BLaER1 (cell line): Measurements from ENCODE around the gene SERINC1.
"Not testable (repeated sequence)": the region's sequence is repeated elsewhere in the genome, so short reads cannot be mapped to it uniquely, and the experiment has no call there.

Experiments used
- H3K27ac ChIP-seq: shearing (Covaris generic); formaldehyde crosslinking; 2 replicates; pipeline ENCODE4 v1.8.1; 2022
- H3K27me3 ChIP-seq: shearing (Covaris generic); formaldehyde crosslinking; 2 replicates; pipeline ENCODE4 v1.8.1; 2022
- H3K36me3 ChIP-seq: shearing (Covaris generic); formaldehyde crosslinking; 2 replicates; pipeline ENCODE4 v1.8.1; 2022
- H3K4me1 ChIP-seq: shearing (Covaris generic); formaldehyde crosslinking; 2 replicates; pipeline ENCODE4 v1.8.1; 2022
- H3K4me2 ChIP-seq: shearing (Covaris generic); formaldehyde crosslinking; 2 replicates; pipeline ENCODE4 v1.8.1; 2022
- H3K4me3 ChIP-seq: shearing (Covaris generic); formaldehyde crosslinking; 2 replicates; pipeline ENCODE4 v1.8.1; 2022
- H3K9ac ChIP-seq: shearing (Covaris generic); formaldehyde crosslinking; 2 replicates; pipeline ENCODE4 v1.8.1; 2022
- H3K9me3 ChIP-seq: shearing (Covaris generic); formaldehyde crosslinking; 2 replicates; pipeline ENCODE4 v1.8.1; 2022
- H4K20me1 ChIP-seq: shearing (Covaris generic); formaldehyde crosslinking; 2 replicates; pipeline ENCODE4 v1.8.1; 2022
- Cebpa-rat ChIP-seq: shearing (Covaris generic); IDR thresholded peaks from 2 replicates; pipeline ENCODE4 v1.8.1; 2022

SERINC1 gene

GRCh38 chr6:122482750-122483080 is 11.1 kb upstream of the SERINC1 start:
- H3K4me1 ChIP-seq, result no peaks in the 10 kb centered on the region
- H3K4me2 ChIP-seq, result no peak overlapping the region
- H3K36me3 ChIP-seq, result no peaks in the 10 kb centered on the region
- no peaks in the 10 kb centered on the region for H4K20me1 ChIP-seq
- H3K27ac ChIP-seq, result no peak overlapping the region
- H3K9ac ChIP-seq, result no peak overlapping the region
- no peak for TF ChIP-seq Cebpa-rat
- no peak overlapping the region for H3K4me3 ChIP-seq
- no peaks in the 10 kb centered on the region for H3K27me3 ChIP-seq
- no peaks in the 10 kb centered on the region for H3K9me3 ChIP-seq

GRCh38 chr6:122476131-122476530 is 4.5 kb upstream of the SERINC1 start:
- Histone ChIP-seq H3K9ac (no peak overlapping the region), H3K27me3 (no peaks in the 10 kb centered on the region), H3K4me1 (peaks cover 8% of the 10 kb centered on the region), H3K36me3 (no peaks in the 10 kb centered on the region), H4K20me1 (peaks cover 3% of the 10 kb centered on the region; the same call in 1 of the 2 replicates), H3K4me3 (no peak overlapping the region), H3K27ac (no peak overlapping the region), H3K4me2 (no peak overlapping the region), H3K9me3 (no peaks in the 10 kb centered on the region)
- TF ChIP-seq Cebpa-rat, result no peak

- Histone ChIP-seq H3K9ac (peak overlapping the region; percentile 92), H3K36me3 (peaks cover 17% of the 10 kb centered on the region), H4K20me1 (peaks cover 45% of the 10 kb centered on the region), H3K4me1 (peaks cover 22% of the 10 kb centered on the region), H3K27me3 (no peaks in the 10 kb centered on the region), H3K4me3 (peak overlapping the region; percentile 86), H3K9me3 (no peaks in the 10 kb centered on the region), H3K27ac (peak overlapping the region; percentile 86), H3K4me2 (peak overlapping the region; percentile 78)
- TF ChIP-seq Cebpa-rat, result no peak
These were observed 374 bp upstream of the SERINC1 start for GRCh38 chr6:122472022-122472340.

- H3K4me1 ChIP-seq, result peaks cover 17% of the 10 kb centered on the region
- peaks cover 23% of the 10 kb centered on the region for H3K9me3 ChIP-seq
- TF ChIP-seq Cebpa-rat, result no peak
- no peak overlapping the region for H3K27ac ChIP-seq
- no peaks in the 10 kb centered on the region for H3K27me3 ChIP-seq
- H3K9ac ChIP-seq, result no peak overlapping the region
- peaks cover 57% of the 10 kb centered on the region for H3K36me3 ChIP-seq
- H4K20me1 ChIP-seq, result peaks cover 97% of the 10 kb centered on the region
- H3K4me3 ChIP-seq, result no peak overlapping the region
- no peak overlapping the region for H3K4me2 ChIP-seq
These were observed 9.7 kb downstream of the SERINC1 start for GRCh38 chr6:122461885-122462284.

GRCh38 chr6:122459865-122460416 is 11.7 kb downstream of the SERINC1 start:
- not testable (repeated sequence) for H3K27me3 ChIP-seq, H3K27ac ChIP-seq, H3K9ac ChIP-seq, H3K4me3 ChIP-seq
- H3K4me2 ChIP-seq, result peak overlapping the region; percentile 31
- H3K4me1 ChIP-seq, result peaks cover 17% of the 10 kb centered on the region
- peaks cover 55% of the 10 kb centered on the region for H3K36me3 ChIP-seq
- peaks cover 94% of the 10 kb centered on the region for H4K20me1 ChIP-seq
- H3K9me3 ChIP-seq, result peaks cover 16% of the 10 kb centered on the region

- H3K27ac ChIP-seq, result no peak overlapping the region
- peaks cover 17% of the 10 kb centered on the region for H3K4me1 ChIP-seq
- peaks cover 94% of the 10 kb centered on the region for H4K20me1 ChIP-seq
- H3K27me3 ChIP-seq, result no peaks in the 10 kb centered on the region
- no peak overlapping the region for H3K4me3 ChIP-seq
- peaks cover 57% of the 10 kb centered on the region for H3K36me3 ChIP-seq
- TF ChIP-seq Cebpa-rat, result no peak
- peaks cover 11% of the 10 kb centered on the region for H3K9me3 ChIP-seq
- H3K9ac ChIP-seq, result no peak overlapping the region
- H3K4me2 ChIP-seq, result peak overlapping the region; percentile 13; the same call in 1 of the 2 replicates
These were observed 12.4 kb downstream of the SERINC1 start for GRCh38 chr6:122459240-122459639.

- Histone ChIP-seq H3K4me2 (no peak overlapping the region), H4K20me1 (peaks cover 83% of the 10 kb centered on the region), H3K27ac (no peak overlapping the region), H3K36me3 (peaks cover 58% of the 10 kb centered on the region), H3K27me3 (no peaks in the 10 kb centered on the region), H3K4me3 (no peak overlapping the region), H3K4me1 (peaks cover 17% of the 10 kb centered on the region), H3K9me3 (peaks cover 5% of the 10 kb centered on the region; the same call in 1 of the 2 replicates), H3K9ac (no peak overlapping the region)
- no peak for TF ChIP-seq Cebpa-rat
These were observed 13.5 kb downstream of the SERINC1 start for GRCh38 chr6:122458087-122458486.

GRCh38 chr6:122455116-122455515 is 16.5 kb downstream of the SERINC1 start:
- H3K9ac ChIP-seq, H3K27ac ChIP-seq, H3K4me2 ChIP-seq, H3K9me3 ChIP-seq, H3K4me3 ChIP-seq, H3K27me3 ChIP-seq: not testable (repeated sequence)
- H3K36me3 ChIP-seq, result peaks cover 79% of the 10 kb centered on the region
- peaks cover 56% of the 10 kb centered on the region for H4K20me1 ChIP-seq
- H3K4me1 ChIP-seq, result peaks cover 11% of the 10 kb centered on the region

GRCh38 chr6:122454673-122455072 is 16.9 kb downstream of the SERINC1 start:
- Histone ChIP-seq H3K4me2 (no peak overlapping the region), H3K27ac (no peak overlapping the region), H3K36me3 (peaks cover 83% of the 10 kb centered on the region), H3K9ac (no peak overlapping the region), H3K4me3 (no peak overlapping the region), H3K27me3 (no peaks in the 10 kb centered on the region), H4K20me1 (peaks cover 52% of the 10 kb centered on the region), H3K9me3 (no peaks in the 10 kb centered on the region), H3K4me1 (peaks cover 7% of the 10 kb centered on the region)
- no peak for TF ChIP-seq Cebpa-rat

- H3K9me3 ChIP-seq, result no peaks in the 10 kb centered on the region
- peaks cover 87% of the 10 kb centered on the region for H3K36me3 ChIP-seq
- no peaks in the 10 kb centered on the region for H3K27me3 ChIP-seq
- H3K4me3 ChIP-seq, result no peak overlapping the region
- no peak overlapping the region for H3K4me2 ChIP-seq
- no peak for TF ChIP-seq Cebpa-rat
- no peaks in the 10 kb centered on the region for H3K4me1 ChIP-seq
- peaks cover 30% of the 10 kb centered on the region for H4K20me1 ChIP-seq
- no peak overlapping the region for H3K9ac ChIP-seq
- H3K27ac ChIP-seq, result no peak overlapping the region
These were observed 19.1 kb downstream of the SERINC1 start for GRCh38 chr6:122452509-122452908.

GRCh38 chr6:122449069-122449468 is 22.5 kb downstream of the SERINC1 start:
- Histone ChIP-seq H3K4me2 (no peak overlapping the region), H3K9ac (no peak overlapping the region), H3K4me1 (no peaks in the 10 kb centered on the region), H3K9me3 (no peaks in the 10 kb centered on the region), H3K27ac (no peak overlapping the region), H3K36me3 (peaks cover 78% of the 10 kb centered on the region), H3K27me3 (no peaks in the 10 kb centered on the region), H3K4me3 (no peak overlapping the region), H4K20me1 (peaks cover 3% of the 10 kb centered on the region; the same call in 1 of the 2 replicates)
- no peak for TF ChIP-seq Cebpa-rat
